Breast epithelium (tissue), 3 donors: ENCODE data around the gene NPC2.

Source experiments
- POLR2A ChIP-seq: fragments of 450-650 bp; IDR thresholded peaks from one replicate; pipeline ENCODE4 v1.6.1; 2016; ENCODE audit warnings: antibody characterized with exemption, mild to moderate bottlenecking, moderate library complexity
- POLR2AphosphoS5 ChIP-seq, 3 donors: sonication (generic); formaldehyde crosslinking; IDR thresholded peaks; one replicate each; pipeline ENCODE4 v1.6.1; 2017; ENCODE audit warnings: antibody characterized with exemption in 3 of 3
- TF ChIP-seq, protein P1 (sequence below), 3 donors: fragments of 450-650 bp; IDR thresholded peaks; one replicate each; pipeline ENCODE4 v1.5.1; 2016 to 2017; ENCODE audit warnings: antibody characterized with exemption in 3 of 3, mild to moderate bottlenecking in 3 of 3, moderate library complexity in 3 of 3

DNA sequence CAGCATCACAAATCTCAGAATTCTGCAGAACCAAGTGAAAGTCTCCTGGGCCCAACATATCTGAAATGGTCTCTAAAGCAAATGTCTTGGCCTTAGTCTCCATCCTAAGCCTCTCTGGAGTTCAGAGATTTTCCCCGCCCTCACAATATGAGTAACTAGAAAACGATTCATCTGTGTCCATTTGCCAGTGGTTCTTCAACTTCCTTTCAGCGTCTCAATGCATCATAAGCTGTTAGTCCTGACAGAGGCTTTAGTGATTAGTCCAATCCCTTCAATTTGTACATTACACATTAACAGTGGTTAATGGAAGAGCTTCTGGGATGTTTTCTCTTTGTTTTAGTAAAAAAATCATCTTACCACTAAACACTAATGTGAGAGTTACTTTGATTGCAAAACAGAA is 17.4 kb downstream of the NPC2 start:
- TF ChIP-seq, protein P1, sequence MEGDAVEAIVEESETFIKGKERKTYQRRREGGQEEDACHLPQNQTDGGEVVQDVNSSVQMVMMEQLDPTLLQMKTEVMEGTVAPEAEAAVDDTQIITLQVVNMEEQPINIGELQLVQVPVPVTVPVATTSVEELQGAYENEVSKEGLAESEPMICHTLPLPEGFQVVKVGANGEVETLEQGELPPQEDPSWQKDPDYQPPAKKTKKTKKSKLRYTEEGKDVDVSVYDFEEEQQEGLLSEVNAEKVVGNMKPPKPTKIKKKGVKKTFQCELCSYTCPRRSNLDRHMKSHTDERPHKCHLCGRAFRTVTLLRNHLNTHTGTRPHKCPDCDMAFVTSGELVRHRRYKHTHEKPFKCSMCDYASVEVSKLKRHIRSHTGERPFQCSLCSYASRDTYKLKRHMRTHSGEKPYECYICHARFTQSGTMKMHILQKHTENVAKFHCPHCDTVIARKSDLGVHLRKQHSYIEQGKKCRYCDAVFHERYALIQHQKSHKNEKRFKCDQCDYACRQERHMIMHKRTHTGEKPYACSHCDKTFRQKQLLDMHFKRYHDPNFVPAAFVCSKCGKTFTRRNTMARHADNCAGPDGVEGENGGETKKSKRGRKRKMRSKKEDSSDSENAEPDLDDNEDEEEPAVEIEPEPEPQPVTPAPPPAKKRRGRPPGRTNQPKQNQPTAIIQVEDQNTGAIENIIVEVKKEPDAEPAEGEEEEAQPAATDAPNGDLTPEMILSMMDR (IDR thresholded peaks at IDR 0.05) = no peak
- TF ChIP-seq POLR2A (no peak), POLR2AphosphoS5 (IDR thresholded peaks at IDR 0.05) (no peak)
